Activated T-helper 1 cell treated with anti-CD3 and anti-CD28 coated beads, Interleukin-12 subunit alpha, Interleukin-12 subunit beta, Interleukin-2, Interleukin-4 antibody, amounts not matched to agents 30 ng/mL and 10 ng/mL and 1 ng/mL, durations not matched to agents 14 hours and 24 hours and 36 hours (primary cell): ENCODE data around the gene APH1B. TPM values are rescaled to one million over a fixed set of nuclear protein-coding genes. Genes with fewer than 3 reads are reported as not detected.
A peak's percentile ranks its signal among the peaks of the same experiment; 100 is the strongest.

ENCODE experiments used
- DNase-seq: peaks from one replicate; pipeline ENCODE4 v3.0.0; 2021; ENCODE audit warnings: low spot score
- H3K27ac Mint-ChIP-seq: one replicate; pipeline ENCODE4 v1.8.0; 2021; ENCODE audit warnings: mild to moderate bottlenecking, mixed read lengths
- H3K27me3 Mint-ChIP-seq: one replicate; pipeline ENCODE4 v1.8.0; 2022; ENCODE audit warnings: mild to moderate bottlenecking, moderate library complexity, mixed read lengths; ENCODE audit not compliant: insufficient read depth
- H3K36me3 Mint-ChIP-seq: one replicate; pipeline ENCODE4 v1.8.0; 2021; ENCODE audit warnings: low read depth, mixed read lengths
- H3K4me1 Mint-ChIP-seq: one replicate; pipeline ENCODE4 v1.8.0; 2021; ENCODE audit warnings: low read depth, mixed read lengths
- H3K4me3 Mint-ChIP-seq: one replicate; pipeline ENCODE4 v1.8.0; 2021; ENCODE audit warnings: mild to moderate bottlenecking, moderate library complexity, mixed read lengths
- H3K9me3 Mint-ChIP-seq: one replicate; pipeline ENCODE4 v1.8.0; 2021; ENCODE audit warnings: mixed read lengths
- intact Hi-C: fragments of 100-400 bp; cut with micrococcal nuclease; formaldehyde crosslinking; loops from one replicate; pipeline ENCODE4 v1.15.1; 2024
- total RNA-seq: library from RNA; stranded (reverse); gene quantifications from 2 replicates; pipeline ENCODE4 v1.2.3, GENCODE V29; 2022

APH1B gene
- total RNA-seq, 1 donor from 2014 or later = 4.1 TPM

- Mint-ChIP-seq H3K36me3 (peaks cover 6% of the 10 kb centered on the region), H3K9me3 (no peaks in the 10 kb centered on the region), H3K4me3 (no peak overlapping the region), H3K27me3 (peaks cover 3% of the 10 kb centered on the region), H3K27ac (no peak overlapping the region), H3K4me1 (peaks cover 8% of the 10 kb centered on the region)
- DNase-seq = no peak
- intact Hi-C loops = loop anchor here (1.0 to 2.0 kb wide), 2 partner anchors 115 to 178 kb away; no protein-coding TSS in a partner anchor
Measured at GRCh38 chr15:63288342-63288741, 10.9 kb downstream of the APH1B start.

- Mint-ChIP-seq H3K27me3 (peaks cover 3% of the 10 kb centered on the region), H3K27ac (no peak overlapping the region), H3K36me3 (peaks cover 4% of the 10 kb centered on the region), H3K9me3 (no peaks in the 10 kb centered on the region), H3K4me3 (no peak overlapping the region), H3K4me1 (peaks cover 8% of the 10 kb centered on the region)
- DNase-seq = no peak
- intact Hi-C loops = loop anchor here (1.0 to 2.0 kb wide), 2 partner anchors 114 to 178 kb away; no protein-coding TSS in a partner anchor
Measured at GRCh38 chr15:63288778-63289378, 11.5 kb downstream of the APH1B start.

- no peak for DNase-seq
- intact Hi-C loops = loop anchor here (5.0 kb wide), 1 partner anchor 776 kb away; no protein-coding TSS in a partner anchor
- Mint-ChIP-seq H3K4me3 (no peak overlapping the region), H3K9me3 (no peaks in the 10 kb centered on the region), H3K36me3 (peaks cover 3% of the 10 kb centered on the region), H3K4me1 (peaks cover 8% of the 10 kb centered on the region), H3K27ac (no peak overlapping the region), H3K27me3 (no peaks in the 10 kb centered on the region)
Measured at GRCh38 chr15:63291507-63291906, 14.1 kb downstream of the APH1B start.

- peaks cover 2% of the 10 kb centered on the region for H3K36me3 Mint-ChIP-seq
- intact Hi-C loops = loop anchor here (5.0 kb wide), 1 partner anchor 775 kb away; no protein-coding TSS in a partner anchor
- H3K27ac Mint-ChIP-seq = no peak overlapping the region
- H3K4me1 Mint-ChIP-seq = peaks cover 8% of the 10 kb centered on the region
- no peaks in the 10 kb centered on the region for H3K9me3 Mint-ChIP-seq
- no peak overlapping the region for H3K4me3 Mint-ChIP-seq
- no peaks in the 10 kb centered on the region for H3K27me3 Mint-ChIP-seq
- no peak for DNase-seq
Measured at GRCh38 chr15:63292241-63292640, 14.8 kb downstream of the APH1B start.

GRCh38 chr15:63292771-63293170, 15.4 kb downstream of the APH1B start:
- Mint-ChIP-seq H3K9me3 (no peaks in the 10 kb centered on the region), H3K27me3 (no peaks in the 10 kb centered on the region), H3K4me1 (peaks cover 8% of the 10 kb centered on the region), H3K36me3 (peaks cover 2% of the 10 kb centered on the region), H3K4me3 (no peak overlapping the region), H3K27ac (no peak overlapping the region)
- intact Hi-C loops = loop anchor here (5.0 kb wide), 1 partner anchor 775 kb away; no protein-coding TSS in a partner anchor
- no peak for DNase-seq

- H3K36me3 Mint-ChIP-seq = peaks cover 2% of the 10 kb centered on the region
Measured at GRCh38 chr15:63294359-63294758, 17.0 kb downstream of the APH1B start.

GRCh38 chr15:63295341-63295740, 17.9 kb downstream of the APH1B start:
- Mint-ChIP-seq H3K4me1 (no peaks in the 10 kb centered on the region), H3K27me3 (no peaks in the 10 kb centered on the region), H3K27ac (no peak overlapping the region), H3K9me3 (no peaks in the 10 kb centered on the region), H3K36me3 (peaks cover 2% of the 10 kb centered on the region), H3K4me3 (no peak overlapping the region)
- intact Hi-C loops = no loop called here
- DNase-seq = no peak

More at GRCh38 chr15:63294359-63294758, 17.0 kb downstream of the APH1B start:
- Mint-ChIP-seq H3K4me1 (no peaks in the 10 kb centered on the region), H3K27me3 (no peaks in the 10 kb centered on the region), H3K9me3 (no peaks in the 10 kb centered on the region), H3K27ac (no peak overlapping the region), H3K4me3 (no peak overlapping the region)
- intact Hi-C loops = loop anchor here (5.0 kb wide), 1 partner anchor 773 kb away; no protein-coding TSS in a partner anchor
- no peak for DNase-seq

GRCh38 chr15:63296195-63296594, 18.8 kb downstream of the APH1B start:
- no peak overlapping the region for H3K4me3 Mint-ChIP-seq
- H3K4me1 Mint-ChIP-seq = no peaks in the 10 kb centered on the region
- intact Hi-C loops = no loop called here
- no peak for DNase-seq
- no peak overlapping the region for H3K27ac Mint-ChIP-seq
- H3K36me3 Mint-ChIP-seq = peaks cover 2% of the 10 kb centered on the region
- no peaks in the 10 kb centered on the region for H3K27me3 Mint-ChIP-seq
- H3K9me3 Mint-ChIP-seq = no peaks in the 10 kb centered on the region

- Mint-ChIP-seq H3K36me3 (no peaks in the 10 kb centered on the region), H3K4me1 (no peaks in the 10 kb centered on the region), H3K27me3 (no peaks in the 10 kb centered on the region), H3K9me3 (no peaks in the 10 kb centered on the region), H3K27ac (peak overlapping the region; percentile 77), H3K4me3 (no peak overlapping the region)
- no peak for DNase-seq
- intact Hi-C loops = no loop called here
Measured at GRCh38 chr15:63299943-63300575, 22.7 kb downstream of the APH1B start.

GRCh38 chr15:63301088-63301487, 23.7 kb downstream of the APH1B start:
- Mint-ChIP-seq H3K27ac (no peak overlapping the region), H3K4me3 (no peak overlapping the region), H3K4me1 (no peaks in the 10 kb centered on the region), H3K27me3 (no peaks in the 10 kb centered on the region), H3K36me3 (no peaks in the 10 kb centered on the region), H3K9me3 (no peaks in the 10 kb centered on the region)
- no peak for DNase-seq
- intact Hi-C loops = no loop called here

- Mint-ChIP-seq H3K9me3 (no peaks in the 10 kb centered on the region), H3K27ac (no peak overlapping the region), H3K4me3 (no peak overlapping the region), H3K4me1 (no peaks in the 10 kb centered on the region), H3K36me3 (no peaks in the 10 kb centered on the region), H3K27me3 (no peaks in the 10 kb centered on the region)
- intact Hi-C loops = no loop called here
- no peak for DNase-seq
Measured at GRCh38 chr15:63305260-63305659, 27.9 kb downstream of the APH1B start.

- Mint-ChIP-seq H3K4me1 (no peaks in the 10 kb centered on the region), H3K27me3 (no peaks in the 10 kb centered on the region), H3K9me3 (no peaks in the 10 kb centered on the region), H3K36me3 (no peaks in the 10 kb centered on the region), H3K27ac (no peak overlapping the region), H3K4me3 (no peak overlapping the region)
- intact Hi-C loops = no loop called here
- DNase-seq = no peak
Measured at GRCh38 chr15:63306492-63307073, 29.2 kb downstream of the APH1B start.

- Mint-ChIP-seq H3K36me3 (no peaks in the 10 kb centered on the region), H3K9me3 (no peaks in the 10 kb centered on the region), H3K27ac (no peak overlapping the region), H3K27me3 (no peaks in the 10 kb centered on the region), H3K4me1 (no peaks in the 10 kb centered on the region), H3K4me3 (no peak overlapping the region)
- no peak for DNase-seq
- intact Hi-C loops = no loop called here
Measured at GRCh38 chr15:63308491-63308890, 31.1 kb downstream of the APH1B start.
